C4-2B (cell line): Measurements from ENCODE around the gene ETNK2.

Experiments used
- H3K27ac ChIP-seq: fragments of 450-650 bp; 2 replicates; pipeline ENCODE4 v1.5.1; 2017
- CTCF ChIP-seq: fragments of 450-650 bp; conservative IDR thresholded peaks from 2 replicates; pipeline ENCODE4 v1.5.1; 2017; ENCODE audit warnings: mild to moderate bottlenecking
- ZFX ChIP-seq: fragments of 450-650 bp; IDR thresholded peaks from 2 replicates; pipeline ENCODE4 v1.6.1; 2017

Gene ETNK2

GRCh38 chr1:204121840-204122555 is 29.8 kb downstream of the ETNK2 start:
- TF ChIP-seq CTCF = no peak
- TF ChIP-seq ZFX = no peak
- no peak overlapping the region for H3K27ac ChIP-seq

- H3K27ac ChIP-seq = no peak overlapping the region
- TF ChIP-seq ZFX = no peak
- no peak for TF ChIP-seq CTCF
Measured at GRCh38 chr1:204116539-204116938, 35.3 kb downstream of the ETNK2 start.

- TF ChIP-seq CTCF (no peak), ZFX (no peak)
- H3K27ac ChIP-seq = no peak overlapping the region
Measured at GRCh38 chr1:204115116-204115515, 36.7 kb downstream of the ETNK2 start.

- TF ChIP-seq ZFX (no peak), CTCF (no peak)
- H3K27ac ChIP-seq = no peak overlapping the region
Measured at GRCh38 chr1:204114606-204115005, 37.2 kb downstream of the ETNK2 start.

- H3K27ac ChIP-seq = no peak overlapping the region
- TF ChIP-seq CTCF (no peak), ZFX (no peak)
Measured at GRCh38 chr1:204113896-204114295, 37.9 kb downstream of the ETNK2 start.

- no peak overlapping the region for H3K27ac ChIP-seq
Measured at GRCh38 chr1:204112876-204113730, 38.7 kb downstream of the ETNK2 start.

More at GRCh38 chr1:204112876-204113730, 38.7 kb downstream of the ETNK2 start:
- TF ChIP-seq CTCF = no peak
- TF ChIP-seq ZFX = no peak
